ENCODE measurements around the gene IGSF6. TPM values are rescaled to one million over a fixed set of nuclear protein-coding genes. Genes with fewer than 3 reads are reported as not detected.

IGSF6 gene
- total and polyA plus RNA-seq, 2 of the 13 experiments (the other 11 are each of a cell fraction or from before 2014, with no cell fraction given): not detected

DNA sequence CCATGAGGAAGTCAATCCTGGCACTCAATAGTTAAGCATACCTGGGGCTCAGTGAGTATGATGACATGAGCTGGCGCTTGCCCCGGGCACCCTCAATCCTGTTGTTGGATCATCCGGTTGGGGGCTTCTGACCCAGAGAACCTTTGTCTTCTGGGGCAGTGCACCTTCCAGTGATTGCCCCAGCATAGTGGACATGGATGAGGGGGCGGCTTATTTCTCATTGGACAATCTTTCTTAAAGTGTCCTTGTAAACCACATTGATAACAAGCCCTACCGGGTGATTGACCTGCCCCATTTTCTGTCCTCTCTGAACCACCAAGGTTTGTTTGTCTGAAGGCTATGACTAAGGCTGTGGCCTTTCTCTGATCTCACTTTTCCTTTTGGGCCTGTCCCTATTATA is 18.2 kb downstream of the IGSF6 start:
- Histone ChIP-seq H3K36me3 (replicated peaks in 1 of 2; ENCODE audit: control insufficient read depth in 1 of 2, insufficient read depth in 2 of 2, low read length in 2 of 2) (peaks cover 5 to 10% of the 10 kb centered on the region in 2 experiments; a peak in 3 of 5 replicates), H3K4me2 (ENCODE audit: low read depth, low read length) (no peak overlapping the region), H3K9ac (ENCODE audit: insufficient read depth, low read depth, low read length) (no peak overlapping the region), H3K4me3 (replicated peaks in 1 of 3; ENCODE audit: insufficient read depth in 1 of 3, low read depth in 2 of 3, low read length in 3 of 3) (no peak overlapping the region), H3K79me2 (ENCODE audit: insufficient read depth, low read length) (no peaks in the 10 kb centered on the region), H3K27me3 (ENCODE audit: control insufficient read depth in 1 of 2, insufficient read depth in 2 of 2, low read length in 2 of 2) (no peaks in the 10 kb centered on the region), H3K4me1 (ENCODE audit: insufficient read depth, low read length) (peaks cover 37% of the 10 kb centered on the region), H2AFZ (ENCODE audit: low read length) (no peak overlapping the region), H3K9me3 (ENCODE audit: low read length) (no peaks in the 10 kb centered on the region), H4K20me1 (ENCODE audit: insufficient read depth, low read length) (no peaks in the 10 kb centered on the region; the same call in 1 of the 2 replicates), H3K27ac (ENCODE audit: extremely low read length, insufficient read depth, low read length) (no peak overlapping the region)
- WGBS (ENCODE audit: low lambda C conversion rate): 62% methylated on average over 5 of the region's 5 CpGs
- intact Hi-C loops (cut with micrococcal nuclease; ENCODE audit: unreplicated experiment) (no loop called here), in situ Hi-C loops (cut with HindIII; ENCODE audit: extremely low pct_ligation_motif_present, low pct_unique_long_range_greater_than_20kb) (no loop called here)
- DNase-seq (ENCODE audit: low spot score): peak; percentile 67
- FAIRE-seq: no peak
- CTCF ChIA-PET (ENCODE audit: low intra/inter-chr PET ratio, low total read pairs): no interaction called here
- ATAC-seq: no peak
- no TSS peak for BruUV-seq (replicated peaks)
- POLR2A ChIA-PET: no interaction called here
- peak; percentile 49; the same call in 1 of the 2 replicates for TF ChIP-seq RXRA (CRISPR knock-in tag; IDR thresholded peaks at IDR 0.05)
- 0 out of 2 replicates have a peak, but pooled peaks have one; percentile 40 for TF ChIP-seq NFKBIZ (CRISPR knock-in tag; IDR thresholded peaks at IDR 0.05)
- TF ChIP-seq, protein P1, sequence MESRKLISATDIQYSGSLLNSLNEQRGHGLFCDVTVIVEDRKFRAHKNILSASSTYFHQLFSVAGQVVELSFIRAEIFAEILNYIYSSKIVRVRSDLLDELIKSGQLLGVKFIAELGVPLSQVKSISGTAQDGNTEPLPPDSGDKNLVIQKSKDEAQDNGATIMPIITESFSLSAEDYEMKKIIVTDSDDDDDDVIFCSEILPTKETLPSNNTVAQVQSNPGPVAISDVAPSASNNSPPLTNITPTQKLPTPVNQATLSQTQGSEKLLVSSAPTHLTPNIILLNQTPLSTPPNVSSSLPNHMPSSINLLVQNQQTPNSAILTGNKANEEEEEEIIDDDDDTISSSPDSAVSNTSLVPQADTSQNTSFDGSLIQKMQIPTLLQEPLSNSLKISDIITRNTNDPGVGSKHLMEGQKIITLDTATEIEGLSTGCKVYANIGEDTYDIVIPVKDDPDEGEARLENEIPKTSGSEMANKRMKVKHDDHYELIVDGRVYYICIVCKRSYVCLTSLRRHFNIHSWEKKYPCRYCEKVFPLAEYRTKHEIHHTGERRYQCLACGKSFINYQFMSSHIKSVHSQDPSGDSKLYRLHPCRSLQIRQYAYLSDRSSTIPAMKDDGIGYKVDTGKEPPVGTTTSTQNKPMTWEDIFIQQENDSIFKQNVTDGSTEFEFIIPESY (CRISPR knock-in tag; IDR thresholded peaks at IDR 0.05): peak; percentile 93
- TF ChIP-seq ZNF644 (CRISPR knock-in tag; IDR thresholded peaks at IDR 0.05; ENCODE audit: low read depth): peak; percentile 18; the same call in 1 of the 2 replicates
- TF ChIP-seq PRMT3 (CRISPR knock-in tag; IDR thresholded peaks at IDR 0.05; ENCODE audit: borderline replicate concordance, low read depth): no peak
- TF ChIP-seq SALL1 (CRISPR knock-in tag; IDR thresholded peaks at IDR 0.05): no peak
- TF ChIP-seq, protein P2, sequence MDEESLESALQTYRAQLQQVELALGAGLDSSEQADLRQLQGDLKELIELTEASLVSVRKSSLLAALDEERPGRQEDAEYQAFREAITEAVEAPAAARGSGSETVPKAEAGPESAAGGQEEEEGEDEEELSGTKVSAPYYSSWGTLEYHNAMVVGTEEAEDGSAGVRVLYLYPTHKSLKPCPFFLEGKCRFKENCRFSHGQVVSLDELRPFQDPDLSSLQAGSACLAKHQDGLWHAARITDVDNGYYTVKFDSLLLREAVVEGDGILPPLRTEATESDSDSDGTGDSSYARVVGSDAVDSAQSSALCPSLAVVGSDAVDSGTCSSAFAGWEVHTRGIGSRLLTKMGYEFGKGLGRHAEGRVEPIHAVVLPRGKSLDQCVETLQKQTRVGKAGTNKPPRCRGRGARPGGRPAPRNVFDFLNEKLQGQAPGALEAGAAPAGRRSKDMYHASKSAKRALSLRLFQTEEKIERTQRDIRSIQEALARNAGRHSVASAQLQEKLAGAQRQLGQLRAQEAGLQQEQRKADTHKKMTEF (CRISPR knock-in tag; IDR thresholded peaks at IDR 0.05): peak; percentile 34; the same call in 1 of the 2 replicates
- TF ChIP-seq HMG20A (CRISPR knock-in tag; IDR thresholded peaks at IDR 0.05; ENCODE audit: borderline replicate concordance): peak; percentile 22; the same call in 1 of the 2 replicates
- TF ChIP-seq TEAD3 (CRISPR knock-in tag; optimal IDR thresholded peaks at IDR 0.05; ENCODE audit: borderline replicate concordance): peak; percentile 34
- no peak for TF ChIP-seq EP300 (IDR thresholded peaks at IDR 0.05; ENCODE audit: low read depth in 2 of 2, low read length in 2 of 2)
- 0 out of 2 replicates have a peak, but pooled peaks have one; percentile 14 for TF ChIP-seq EP300 (CRISPR knock-in tag; IDR thresholded peaks at IDR 0.05; ENCODE audit: borderline replicate concordance)
- no peak for TF ChIP-seq ZNF124 (CRISPR knock-in tag; IDR thresholded peaks at IDR 0.05)
- TF ChIP-seq, protein P3, sequence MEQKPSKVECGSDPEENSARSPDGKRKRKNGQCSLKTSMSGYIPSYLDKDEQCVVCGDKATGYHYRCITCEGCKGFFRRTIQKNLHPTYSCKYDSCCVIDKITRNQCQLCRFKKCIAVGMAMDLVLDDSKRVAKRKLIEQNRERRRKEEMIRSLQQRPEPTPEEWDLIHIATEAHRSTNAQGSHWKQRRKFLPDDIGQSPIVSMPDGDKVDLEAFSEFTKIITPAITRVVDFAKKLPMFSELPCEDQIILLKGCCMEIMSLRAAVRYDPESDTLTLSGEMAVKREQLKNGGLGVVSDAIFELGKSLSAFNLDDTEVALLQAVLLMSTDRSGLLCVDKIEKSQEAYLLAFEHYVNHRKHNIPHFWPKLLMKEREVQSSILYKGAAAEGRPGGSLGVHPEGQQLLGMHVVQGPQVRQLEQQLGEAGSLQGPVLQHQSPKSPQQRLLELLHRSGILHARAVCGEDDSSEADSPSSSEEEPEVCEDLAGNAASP (CRISPR knock-in tag; IDR thresholded peaks at IDR 0.05; ENCODE audit: borderline replicate concordance): 0 out of 2 replicates have a peak, but pooled peaks have one; percentile 15
- 0 out of 4 replicates have a peak, but pooled peaks of 1 of the 2 experiments have one; percentile 11 for TF ChIP-seq NR2F1 (CRISPR knock-in tag; IDR thresholded peaks at IDR 0.05)
- no peak for TF ChIP-seq ZNF12 (CRISPR knock-in tag; IDR thresholded peaks at IDR 0.05)
- peak; percentile 37; the same call in 1 of the 2 replicates for TF ChIP-seq SAP130 (CRISPR knock-in tag; IDR thresholded peaks at IDR 0.05; ENCODE audit: low read depth)
- peak; percentile 76 for TF ChIP-seq RARA (CRISPR knock-in tag; IDR thresholded peaks at IDR 0.05)
- TF ChIP-seq DRAP1 (CRISPR knock-in tag; IDR thresholded peaks at IDR 0.05): 0 out of 2 replicates have a peak, but pooled peaks have one; percentile 33
- no peak for TF ChIP-seq FOXP1 (IDR thresholded peaks at IDR 0.05)
- TF ChIP-seq FOXP1 (CRISPR knock-in tag; IDR thresholded peaks at IDR 0.05): peak; percentile 7; the same call in 1 of the 2 replicates
- peak; percentile 8 for TF ChIP-seq SKI (IDR thresholded peaks at IDR 0.05; ENCODE audit: partially characterized antibody)
- TF ChIP-seq FOSL2 (CRISPR knock-in tag; IDR thresholded peaks at IDR 0.05): peak; percentile 85
